Esophagus (tissue), 2 donors: ENCODE measurements around the gene KIAA1328. TPM values are rescaled to one million over a fixed set of nuclear protein-coding genes. Genes with fewer than 3 reads are reported as not detected.

Source experiments
- H3K27ac ChIP-seq, 2 donors: one replicate each; pipeline ENCODE4 v1.5.1; 2013; ENCODE audit warnings: low read depth in 2 of 2, mild to moderate bottlenecking in 2 of 2, inconsistent platforms in 1 of 2, low read length in 1 of 2, moderate library complexity in 1 of 2
- H3K27me3 ChIP-seq, 2 donors: one replicate each; pipeline ENCODE4 v1.6.1; 2013; ENCODE audit warnings: low read length in 2 of 2, control low read depth in 1 of 2, mild to moderate bottlenecking in 1 of 2; ENCODE audit not compliant: insufficient read depth in 2 of 2, control insufficient read depth in 1 of 2
- H3K36me3 ChIP-seq, 2 donors: one replicate each; pipeline ENCODE4 v1.6.1; 2013; ENCODE audit warnings: low read length in 1 of 2; ENCODE audit not compliant: control insufficient read depth in 2 of 2, insufficient read depth in 2 of 2
- H3K4me1 ChIP-seq, 2 donors: one replicate each; pipeline ENCODE4 v1.6.1; 2013; ENCODE audit warnings: low read length in 1 of 2; ENCODE audit not compliant: control insufficient read depth in 2 of 2, insufficient read depth in 2 of 2
- H3K4me3 ChIP-seq, 2 donors: one replicate each; pipeline ENCODE4 v1.5.1; 2013; ENCODE audit warnings: low read length in 2 of 2, mild to moderate bottlenecking in 2 of 2, low read depth in 1 of 2, moderate library complexity in 1 of 2
- H3K9me3 ChIP-seq, 2 donors: one replicate each; pipeline ENCODE4 v1.6.1; 2013; ENCODE audit warnings: mild to moderate bottlenecking in 2 of 2, low read depth in 1 of 2, low read length in 1 of 2, moderate library complexity in 1 of 2; ENCODE audit not compliant: control insufficient read depth in 2 of 2, insufficient read depth in 1 of 2
- WGBS, 2 donors: extraction: QIAGEN DNeasy Blood & Tissue Kit; methylation state at CpG; one replicate each; pipeline ENCODE4 v1.1.7; 2013; 5-methylcytosine and 5-hydroxymethylcytosine counted together
- polyA plus RNA-seq, 2 donors: library from polyadenylated mRNA; stranded (reverse); fragments of 200-250 nt; gene quantifications; one replicate each; pipeline ENCODE4 v1.2.3, GENCODE V29; 2013
- donor health status: healthy with polysubstance abuse.
- donor health status: Bipolar disorder and iron deficiency.

KIAA1328 gene
- polyA plus RNA-seq, 2 donors = 1.9 to 2.6 TPM

DNA sequence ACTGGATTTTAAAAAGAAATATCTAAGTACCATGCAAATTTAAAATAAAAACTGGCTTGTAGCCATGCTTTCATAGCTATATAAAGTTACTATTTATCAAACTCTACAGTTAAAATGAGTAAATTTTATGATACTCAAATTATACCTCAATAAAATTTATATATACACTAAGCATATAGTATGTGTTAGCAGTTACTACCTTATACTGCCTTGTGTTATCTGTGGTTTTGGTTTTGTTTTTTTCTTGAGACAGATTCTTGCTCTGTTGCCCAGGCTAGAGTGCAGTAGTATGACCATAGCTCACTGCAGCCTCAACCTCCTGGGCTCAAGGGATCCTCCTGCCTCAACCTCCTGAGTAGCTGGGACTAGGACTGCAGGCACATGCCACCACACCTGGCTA is 342.1 kb downstream of the KIAA1328 start:
- Histone ChIP-seq H3K4me1 (no peaks in the 10 kb centered on the region), H3K4me3 (no peak overlapping the region), H3K27me3 (no peaks in the 10 kb centered on the region), H3K9me3 (no peaks in the 10 kb centered on the region), H3K36me3 (no peaks in the 10 kb centered on the region), H3K27ac (no peak overlapping the region)

DNA sequence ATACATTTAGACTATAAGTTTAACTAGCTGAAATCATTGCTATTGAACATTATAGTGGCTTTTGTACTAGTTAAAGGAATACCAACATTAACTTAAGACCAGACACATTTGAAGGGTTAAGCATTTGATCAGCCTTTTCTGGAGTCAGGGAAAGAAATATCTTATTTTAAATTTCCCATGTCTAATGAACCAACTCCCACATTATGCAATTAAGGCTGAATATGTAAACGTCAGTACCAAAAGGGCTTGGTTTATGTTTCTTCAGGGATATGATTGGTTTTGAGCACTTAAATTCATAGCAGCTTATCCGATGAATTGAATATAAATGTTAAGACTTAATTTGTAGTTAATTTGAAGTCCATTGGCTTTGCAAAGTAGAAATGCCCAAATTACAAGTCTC is 344.5 kb downstream of the KIAA1328 start:
- Histone ChIP-seq H3K36me3 (no peaks in the 10 kb centered on the region), H3K4me1 (no peaks in the 10 kb centered on the region), H3K27me3 (no peaks in the 10 kb centered on the region), H3K27ac (no peak overlapping the region), H3K9me3 (no peaks in the 10 kb centered on the region), H3K4me3 (no peak overlapping the region)
- 91 to 93% methylated on average over 2 of the region's 2 CpGs for WGBS, 2 donors

DNA sequence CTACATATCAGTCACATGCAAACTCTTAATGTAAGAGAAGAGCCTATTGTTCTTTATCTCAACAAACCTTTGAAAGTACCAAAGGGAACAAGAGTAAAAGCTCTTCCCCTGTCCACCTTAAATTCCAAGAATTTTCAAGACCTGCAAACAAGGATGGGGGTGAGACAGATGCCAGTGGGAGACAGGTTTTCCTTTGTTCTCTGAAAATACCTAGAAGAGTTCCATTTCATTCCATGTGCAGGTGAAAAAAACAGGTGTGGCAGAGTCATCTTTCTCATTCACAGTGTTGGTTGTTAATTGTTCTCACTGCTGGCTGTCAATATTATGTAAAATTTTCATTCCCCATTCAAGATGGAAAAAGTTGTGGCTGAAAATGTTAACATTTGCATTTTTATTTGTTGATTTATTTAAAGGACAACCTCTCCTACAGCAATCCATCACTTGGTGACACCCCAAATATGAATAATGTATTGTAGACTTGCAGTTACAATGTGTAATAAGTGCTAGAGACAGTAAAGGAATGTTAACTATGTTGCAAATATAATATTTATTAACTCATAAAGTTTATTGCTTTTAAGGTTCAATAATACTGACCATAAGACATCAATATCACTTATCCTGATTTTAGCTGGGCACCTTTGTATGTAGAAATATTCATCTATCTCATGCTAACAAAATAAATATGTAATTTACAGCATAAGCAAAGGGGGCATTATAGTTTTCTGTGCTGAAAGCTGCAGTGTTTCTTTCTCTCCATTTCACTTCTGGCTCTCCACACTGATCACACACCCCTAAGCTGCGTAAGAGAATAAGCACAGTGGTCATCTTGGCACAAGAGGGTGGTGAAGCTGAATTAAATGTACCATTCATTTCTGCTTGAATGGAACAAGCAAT is 347.0 kb downstream of the KIAA1328 start:
- H3K36me3 ChIP-seq = no peaks in the 10 kb centered on the region
- WGBS, 2 donors = 77 to 81% methylated on average over 1 of the region's 1 CpG
- no peaks in the 10 kb centered on the region for H3K9me3 ChIP-seq
- no peak overlapping the region for H3K4me3 ChIP-seq
- H3K4me1 ChIP-seq = no peaks in the 10 kb centered on the region
- H3K27ac ChIP-seq = no peak overlapping the region
- H3K27me3 ChIP-seq = no peaks in the 10 kb centered on the region

GRCh38 chr18:37176621-37176934 is 347.7 kb downstream of the KIAA1328 start:
- H3K4me1 ChIP-seq = no peaks in the 10 kb centered on the region
- H3K4me3 ChIP-seq = no peak overlapping the region
- no peak overlapping the region for H3K27ac ChIP-seq
- H3K9me3 ChIP-seq = no peaks in the 10 kb centered on the region
- no peaks in the 10 kb centered on the region for H3K36me3 ChIP-seq
- H3K27me3 ChIP-seq = no peaks in the 10 kb centered on the region

- H3K4me1 ChIP-seq = no peaks in the 10 kb centered on the region
- no peak overlapping the region for H3K4me3 ChIP-seq
- H3K36me3 ChIP-seq = no peaks in the 10 kb centered on the region
- H3K27me3 ChIP-seq = no peaks in the 10 kb centered on the region
- no peak overlapping the region for H3K27ac ChIP-seq
- no peaks in the 10 kb centered on the region for H3K9me3 ChIP-seq
Observed at GRCh38 chr18:37179384-37179783, 350.5 kb downstream of the KIAA1328 start.

DNA sequence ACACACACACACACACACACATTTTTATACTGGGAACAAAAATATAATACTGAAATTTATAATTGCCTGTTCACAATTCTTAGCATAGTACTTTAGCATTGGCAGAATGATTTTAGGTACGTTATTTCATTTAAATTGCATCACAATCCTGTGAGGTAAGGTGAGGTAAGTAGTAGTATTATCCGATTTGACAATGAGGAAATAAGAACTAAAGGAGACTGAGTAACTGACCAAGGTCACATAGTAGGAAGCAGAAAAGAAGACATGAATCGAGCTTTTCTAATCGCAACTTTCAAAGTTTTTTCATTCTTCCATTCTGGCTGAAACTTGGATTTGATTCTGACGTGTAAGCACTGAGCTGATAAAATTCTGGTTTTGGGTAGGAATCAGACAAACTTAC is 351.2 kb downstream of the KIAA1328 start:
- H3K36me3 ChIP-seq = no peaks in the 10 kb centered on the region
- no peaks in the 10 kb centered on the region for H3K4me1 ChIP-seq
- H3K4me3 ChIP-seq = no peak overlapping the region
- no peaks in the 10 kb centered on the region for H3K27me3 ChIP-seq
- H3K9me3 ChIP-seq = no peaks in the 10 kb centered on the region
- H3K27ac ChIP-seq = no peak overlapping the region
- 82 to 96% methylated on average over 5 of the region's 5 CpGs for WGBS, 2 donors

- Histone ChIP-seq H3K36me3 (no peaks in the 10 kb centered on the region), H3K27ac (no peak overlapping the region), H3K4me3 (no peak overlapping the region), H3K27me3 (no peaks in the 10 kb centered on the region), H3K4me1 (no peaks in the 10 kb centered on the region), H3K9me3 (no peaks in the 10 kb centered on the region)
- 92 to 97% methylated on average over 1 of the region's 1 CpG for WGBS, 2 donors
Observed at GRCh38 chr18:37182340-37183135, 353.6 kb downstream of the KIAA1328 start.

DNA sequence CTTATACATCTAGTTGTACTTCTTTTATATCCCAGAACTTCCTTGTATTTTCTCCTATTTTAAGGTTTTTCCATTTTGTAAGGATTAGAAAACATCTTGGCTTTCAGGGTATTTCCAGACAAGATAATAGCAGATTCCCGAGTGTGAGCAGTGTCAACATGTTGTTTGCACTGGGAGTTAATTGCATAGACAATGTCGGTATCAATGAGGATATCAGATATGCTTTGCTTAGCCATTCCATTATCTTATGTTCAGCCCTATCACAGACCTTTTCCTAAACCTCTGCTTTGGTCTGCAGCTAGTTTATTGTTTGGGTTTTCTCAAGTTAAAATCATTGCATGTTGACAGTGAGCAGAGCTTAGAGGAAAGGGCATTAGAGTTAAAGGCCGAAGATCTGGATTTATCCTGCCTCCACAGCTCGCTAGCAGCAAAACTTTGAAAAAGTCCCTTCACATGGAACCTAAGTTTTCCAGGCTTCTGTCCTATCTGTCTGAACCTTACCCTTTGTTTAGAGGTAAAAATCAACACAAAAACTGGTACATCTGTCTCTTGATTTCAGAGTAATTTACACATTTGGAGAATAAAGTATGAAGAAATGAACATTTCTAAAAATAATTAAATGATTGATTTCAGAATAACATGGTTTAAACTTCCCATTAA is 355.4 kb downstream of the KIAA1328 start:
- no peak overlapping the region for H3K4me3 ChIP-seq
- H3K9me3 ChIP-seq = no peaks in the 10 kb centered on the region
- no peaks in the 10 kb centered on the region for H3K4me1 ChIP-seq
- H3K27me3 ChIP-seq = no peaks in the 10 kb centered on the region
- 83 to 89% methylated on average over 4 of the region's 4 CpGs for WGBS, 2 donors
- no peak overlapping the region for H3K27ac ChIP-seq
- no peaks in the 10 kb centered on the region for H3K36me3 ChIP-seq

- no peaks in the 10 kb centered on the region for H3K27me3 ChIP-seq
- H3K9me3 ChIP-seq = no peaks in the 10 kb centered on the region
- WGBS, 2 donors = 92 to 93% methylated on average over 4 of the region's 4 CpGs
- H3K4me1 ChIP-seq = no peaks in the 10 kb centered on the region
- H3K4me3 ChIP-seq = no peak overlapping the region
- no peaks in the 10 kb centered on the region for H3K36me3 ChIP-seq
- H3K27ac ChIP-seq = no peak overlapping the region
Observed at GRCh38 chr18:37188016-37188791, 359.3 kb downstream of the KIAA1328 start.
